Activated CD8-positive, alpha-beta T cell treated with anti-CD3 and anti-CD28 coated beads for 36 hours (primary cell): ENCODE results near the gene LEMD2. TPM values are rescaled to one million over a fixed set of nuclear protein-coding genes. Genes with fewer than 3 reads are reported as not detected.

ENCODE experiments used
- ATAC-seq: fragments of 200-7000 bp; cut with Tn5 transposase; one replicate; pipeline ENCODE4 v1.10.0; 2021; ENCODE audit warnings: mild to moderate bottlenecking, moderate library complexity
- CTCF ChIA-PET: fragments of 350-600 bp; sonication (Branson Sonifier 250); formaldehyde crosslinking; loops from one replicate; lab custom pipeline; 2021; ENCODE audit warnings: antibody characterized with exemption; lab: Charles Lee
- POLR2A ChIA-PET: fragments of 350-600 bp; sonication (Branson Sonifier 250); formaldehyde crosslinking; loops from one replicate; lab custom pipeline; 2021; ENCODE audit warnings: antibody characterized with exemption; lab: Charles Lee
- DNase-seq: peaks from one replicate; pipeline ENCODE4 v3.0.0-alpha.2; 2020
- H3K27ac Mint-ChIP-seq: one replicate; pipeline ENCODE4 v1.8.0; 2021; ENCODE audit warnings: mild to moderate bottlenecking, mixed read lengths
- H3K27me3 Mint-ChIP-seq: one replicate; pipeline ENCODE4 v1.8.0; 2021; ENCODE audit warnings: mixed read lengths
- H3K36me3 Mint-ChIP-seq: one replicate; pipeline ENCODE4 v1.8.0; 2021; ENCODE audit warnings: low read depth, mixed read lengths
- H3K4me1 Mint-ChIP-seq: one replicate; pipeline ENCODE4 v1.8.0; 2021; ENCODE audit warnings: low read depth, mixed read lengths
- H3K4me3 Mint-ChIP-seq: one replicate; pipeline ENCODE4 v1.8.0; 2021; ENCODE audit warnings: mild to moderate bottlenecking, moderate library complexity, mixed read lengths
- H3K9me3 Mint-ChIP-seq: one replicate; pipeline ENCODE4 v1.8.0; 2021; ENCODE audit warnings: mixed read lengths
- intact Hi-C: fragments of 100-400 bp; cut with micrococcal nuclease; formaldehyde crosslinking; loops from one replicate; pipeline ENCODE4 v1.10.0; 2022
- total RNA-seq, 2 experiments: library from RNA; stranded (reverse); gene quantifications; one replicate each; pipeline ENCODE4 v1.2.3, GENCODE V29; 2021
- TF ChIP-seq, protein P1 (sequence below): fragments of 200-600 bp; IDR thresholded peaks from one replicate; pipeline ENCODE4 v1.8.0; 2022; ENCODE audit warnings: antibody characterized with exemption, mild to moderate bottlenecking

Gene LEMD2
- total RNA-seq, 2 experiments from 2014 or later = 40.1 to 41.5 TPM

DNA sequence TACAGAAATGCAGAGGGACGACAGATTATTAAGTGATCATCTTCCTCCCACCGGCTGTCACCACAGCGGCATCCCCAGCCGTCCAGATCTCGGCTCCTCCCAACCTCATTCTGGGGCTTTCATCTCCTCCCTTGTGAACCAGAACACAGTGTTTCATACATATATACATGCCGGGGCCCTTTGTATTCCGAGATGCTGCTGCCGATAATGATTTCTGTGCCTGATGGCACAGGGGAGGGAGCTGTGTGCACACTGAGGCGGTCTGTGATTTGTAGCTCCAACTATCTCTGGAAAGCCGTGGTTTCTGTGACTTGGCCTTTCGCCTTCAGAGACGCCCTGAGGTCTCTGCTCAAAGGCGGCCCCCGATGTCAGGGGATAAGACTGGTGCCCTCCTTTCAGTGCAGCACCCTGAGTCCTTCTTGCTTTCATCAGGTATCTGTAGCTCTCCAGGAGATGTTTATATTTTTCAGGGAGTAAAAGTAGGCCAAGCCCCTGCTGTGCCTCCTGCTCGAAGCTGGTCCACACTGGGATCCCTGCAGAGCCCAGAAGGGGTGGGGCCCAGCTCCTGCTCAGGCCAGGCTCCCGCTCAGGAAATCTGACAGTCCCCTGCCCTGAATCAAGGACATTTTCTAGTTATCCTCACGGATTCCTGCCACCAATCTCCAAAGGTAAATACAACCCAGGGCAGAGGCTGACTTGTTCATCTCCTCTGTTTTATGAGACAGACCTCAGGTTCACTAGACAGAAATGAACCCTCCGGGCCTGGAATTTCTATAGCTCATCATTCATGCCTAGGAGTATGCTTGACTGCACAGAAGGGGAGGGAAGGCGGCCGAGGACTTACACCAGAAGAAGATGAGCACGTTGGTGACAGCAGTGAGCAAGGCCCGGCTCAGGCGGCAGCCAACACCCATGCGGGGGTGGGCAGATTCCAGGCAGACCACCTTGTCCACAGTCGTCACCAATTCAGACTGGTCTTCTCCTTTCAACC is 11.2 kb downstream of the LEMD2 start:
- Mint-ChIP-seq H3K9me3 (no peaks in the 10 kb centered on the region), H3K4me3 (no peak overlapping the region), H3K27me3 (no peaks in the 10 kb centered on the region), H3K4me1 (no peaks in the 10 kb centered on the region), H3K36me3 (peaks cover 49% of the 10 kb centered on the region), H3K27ac (no peak overlapping the region)
- no peak for ATAC-seq
- DNase-seq = no peak
- CTCF ChIA-PET = interaction anchor here (0.6 to 1.4 kb wide), 6 partner anchors 9 to 250 kb away, joined by 3 to 5 read pairs (median 4); no protein-coding TSS in a partner anchor
- POLR2A ChIA-PET = interaction anchor here (2.8 kb wide), 1 partner anchor 10 kb away, joined by 15 read pairs; the partner anchor contains the start of gene LEMD2
- TF ChIP-seq, protein P1, sequence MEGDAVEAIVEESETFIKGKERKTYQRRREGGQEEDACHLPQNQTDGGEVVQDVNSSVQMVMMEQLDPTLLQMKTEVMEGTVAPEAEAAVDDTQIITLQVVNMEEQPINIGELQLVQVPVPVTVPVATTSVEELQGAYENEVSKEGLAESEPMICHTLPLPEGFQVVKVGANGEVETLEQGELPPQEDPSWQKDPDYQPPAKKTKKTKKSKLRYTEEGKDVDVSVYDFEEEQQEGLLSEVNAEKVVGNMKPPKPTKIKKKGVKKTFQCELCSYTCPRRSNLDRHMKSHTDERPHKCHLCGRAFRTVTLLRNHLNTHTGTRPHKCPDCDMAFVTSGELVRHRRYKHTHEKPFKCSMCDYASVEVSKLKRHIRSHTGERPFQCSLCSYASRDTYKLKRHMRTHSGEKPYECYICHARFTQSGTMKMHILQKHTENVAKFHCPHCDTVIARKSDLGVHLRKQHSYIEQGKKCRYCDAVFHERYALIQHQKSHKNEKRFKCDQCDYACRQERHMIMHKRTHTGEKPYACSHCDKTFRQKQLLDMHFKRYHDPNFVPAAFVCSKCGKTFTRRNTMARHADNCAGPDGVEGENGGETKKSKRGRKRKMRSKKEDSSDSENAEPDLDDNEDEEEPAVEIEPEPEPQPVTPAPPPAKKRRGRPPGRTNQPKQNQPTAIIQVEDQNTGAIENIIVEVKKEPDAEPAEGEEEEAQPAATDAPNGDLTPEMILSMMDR = no peak
- intact Hi-C loops = no loop called here

DNA sequence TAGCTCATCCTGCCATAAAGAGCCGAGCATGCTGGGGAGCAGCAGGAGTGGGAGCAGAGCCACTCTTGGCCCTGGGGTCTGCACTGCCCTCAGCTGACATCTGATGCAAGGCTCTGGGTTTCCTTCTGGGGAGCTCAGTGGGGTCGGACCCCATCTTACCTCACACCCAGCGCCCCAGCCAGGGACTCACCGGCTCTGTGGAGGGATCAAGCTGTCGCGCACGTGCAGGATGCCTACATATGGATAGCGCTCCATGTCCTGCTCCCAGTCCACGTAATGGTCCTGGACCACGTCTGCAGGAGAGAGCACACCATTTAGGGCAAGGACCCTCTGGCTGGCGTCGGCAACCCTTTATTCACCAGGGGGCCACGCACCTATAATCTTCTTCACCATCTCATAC is 12.2 kb downstream of the LEMD2 start:
- Mint-ChIP-seq H3K9me3 (no peaks in the 10 kb centered on the region), H3K4me3 (no peak overlapping the region), H3K4me1 (peaks cover 5% of the 10 kb centered on the region), H3K27ac (no peak overlapping the region), H3K36me3 (peaks cover 46% of the 10 kb centered on the region), H3K27me3 (no peaks in the 10 kb centered on the region)
- TF ChIP-seq, protein P1 = no peak
- CTCF ChIA-PET = interaction anchor here (1.4 kb wide), 1 partner anchor 9 kb away, joined by 5 read pairs; no protein-coding TSS in a partner anchor
- POLR2A ChIA-PET = interaction anchor here (0.5 to 1.4 kb wide), 2 partner anchors 11 to 104 kb away, joined by 3 to 5 read pairs; no protein-coding TSS in a partner anchor
- intact Hi-C loops = no loop called here
- DNase-seq (no peak), ATAC-seq (no peak)

DNA sequence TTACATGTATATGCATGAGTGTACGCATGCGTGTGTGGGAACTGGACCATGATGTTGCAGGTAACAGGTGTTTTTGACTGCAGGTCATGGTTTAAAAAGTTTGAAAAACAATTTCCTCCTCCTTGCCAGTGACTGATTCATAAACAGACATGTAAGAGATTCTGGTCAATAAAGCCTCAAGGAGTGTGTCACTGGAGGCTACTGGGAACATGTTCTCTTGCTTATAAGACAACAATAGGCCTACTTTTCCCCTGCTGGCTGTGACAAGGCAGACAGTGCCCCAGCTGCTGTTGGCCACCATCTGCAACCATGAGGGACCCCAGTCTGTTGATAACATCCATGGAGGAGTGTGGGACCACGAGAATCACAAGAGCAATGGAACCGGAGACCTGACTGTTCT is 12.7 kb downstream of the LEMD2 start:
- H3K36me3 Mint-ChIP-seq = peaks cover 45% of the 10 kb centered on the region
- no peaks in the 10 kb centered on the region for H3K9me3 Mint-ChIP-seq

DNA sequence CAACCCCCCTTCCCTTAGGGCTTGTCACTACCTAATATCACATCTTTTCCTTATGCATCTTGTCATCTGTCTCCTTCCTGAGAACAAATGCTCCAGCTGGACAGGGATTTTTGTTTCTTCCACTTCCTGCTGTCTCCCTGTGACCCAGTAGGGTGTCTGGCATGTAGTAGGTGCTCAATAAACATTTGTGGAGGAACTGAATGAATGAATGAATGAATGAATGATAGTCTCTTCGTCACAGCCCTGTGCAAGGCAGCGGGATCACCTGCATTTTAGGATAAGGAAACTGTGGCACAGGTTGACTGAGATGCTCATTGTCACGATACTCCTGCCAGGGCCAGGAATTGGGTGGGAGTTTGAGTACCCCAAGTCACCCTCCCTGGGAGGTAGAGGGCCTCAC is 14.2 kb downstream of the LEMD2 start:
- ChIA-PET POLR2A (no interaction called here), CTCF (interaction anchor here (1.0 kb wide), 1 partner anchor 78 kb away, joined by 3 read pairs; no protein-coding TSS in a partner anchor)
- Mint-ChIP-seq H3K27me3 (no peaks in the 10 kb centered on the region), H3K9me3 (no peaks in the 10 kb centered on the region), H3K36me3 (peaks cover 34% of the 10 kb centered on the region), H3K27ac (no peak overlapping the region), H3K4me3 (no peak overlapping the region), H3K4me1 (peaks cover 5% of the 10 kb centered on the region)
- intact Hi-C loops = loop anchor here (5.0 kb wide), 1 partner anchor 253 kb away; no protein-coding TSS in a partner anchor
- DNase-seq = no peak
- TF ChIP-seq, protein P1 = no peak
- no peak for ATAC-seq

More for the DNA sequence above, 12.7 kb downstream of the LEMD2 start:
- ChIA-PET CTCF (interaction anchor here (1.4 kb wide), 1 partner anchor 9 kb away, joined by 5 read pairs; no protein-coding TSS in a partner anchor), POLR2A (interaction anchor here (0.5 to 1.4 kb wide), 2 partner anchors 12 to 105 kb away, joined by 3 to 5 read pairs; no protein-coding TSS in a partner anchor)
- intact Hi-C loops = no loop called here
- Mint-ChIP-seq H3K27ac (no peak overlapping the region), H3K27me3 (no peaks in the 10 kb centered on the region), H3K4me1 (peaks cover 5% of the 10 kb centered on the region), H3K4me3 (no peak overlapping the region)
- ATAC-seq = no peak
- TF ChIP-seq, protein P1 = no peak
- DNase-seq = no peak
